CD4-positive, alpha-beta T cell treated with Interleukin-17A for 1 hour (primary cell): ENCODE data around the gene CARD19.

Experiments
- DNase-seq: peaks from one replicate; pipeline ENCODE4 v3.0.0-alpha.2; 2020

Gene CARD19

DNA sequence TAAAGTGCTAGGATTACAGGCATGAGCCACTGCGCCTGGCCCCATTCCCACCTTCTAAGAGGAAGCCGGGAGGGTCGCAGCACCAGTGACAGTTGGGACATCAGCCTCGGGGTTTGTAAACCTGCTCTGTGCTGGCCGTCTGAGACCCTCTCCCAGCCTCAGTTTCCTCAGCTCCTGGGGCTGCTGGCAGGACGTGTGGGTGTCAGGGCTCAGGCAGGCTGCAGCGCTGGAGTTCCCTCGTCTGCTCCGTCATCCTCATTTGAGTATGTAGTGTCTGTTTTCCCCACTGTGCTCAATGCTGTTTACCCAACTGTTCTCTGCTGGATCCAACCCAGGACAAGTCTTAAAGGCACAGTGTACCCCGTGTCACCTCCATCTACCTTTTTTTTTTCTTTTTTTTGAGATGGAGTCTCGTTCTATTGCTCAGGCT, 40.0 kb downstream of the CARD19 start:
- DNase-seq = no peak

DNA sequence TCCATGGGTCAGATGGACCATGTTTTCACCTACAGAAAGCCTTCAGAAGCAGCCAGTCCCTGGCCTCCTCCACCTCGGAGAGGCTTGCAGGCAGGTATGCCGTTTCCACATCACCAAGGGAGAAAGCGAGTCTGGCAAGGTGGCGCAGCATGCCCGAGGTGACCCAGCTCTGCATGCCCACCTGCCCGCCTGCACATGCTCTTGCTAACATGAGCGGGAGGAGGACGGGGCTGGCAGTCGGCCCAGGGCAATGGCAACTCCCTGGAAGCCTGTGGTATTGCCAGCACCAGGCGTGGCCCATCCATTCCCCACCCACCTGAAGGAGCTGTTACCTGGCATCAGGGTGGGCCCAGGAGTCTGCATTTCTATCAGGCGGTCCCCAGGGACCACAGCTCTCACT, 41.3 kb downstream of the CARD19 start:
- no peak for DNase-seq

DNA sequence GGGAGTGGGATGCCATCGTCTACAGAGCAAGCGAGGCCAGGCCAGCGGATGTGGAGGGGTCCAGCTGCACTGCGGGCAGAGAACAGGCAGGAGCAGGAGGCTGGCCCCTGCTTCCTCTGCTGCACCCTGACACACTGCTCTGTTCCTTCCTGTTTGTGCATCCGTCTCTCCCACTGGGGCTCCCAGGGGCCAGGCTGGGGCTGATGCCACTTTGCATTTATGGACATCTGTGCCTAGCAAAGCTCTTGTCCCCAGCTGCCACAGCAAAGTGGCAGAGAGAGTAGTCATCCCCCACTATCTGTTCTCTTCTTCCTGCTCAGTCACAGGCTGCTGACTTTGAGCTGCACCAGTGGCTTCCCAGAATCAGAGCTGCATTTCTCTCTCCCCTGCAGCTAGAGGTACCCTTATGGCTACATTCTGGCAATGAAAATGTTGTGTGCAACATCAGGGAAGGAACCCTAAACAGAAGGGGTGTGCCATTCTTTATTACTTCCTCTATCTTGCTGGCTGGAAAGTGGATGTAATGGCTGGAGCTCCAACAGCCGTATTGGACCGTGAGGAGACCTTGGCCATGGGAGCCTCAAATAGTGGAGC, 42.3 kb downstream of the CARD19 start:
- no peak for DNase-seq

DNA sequence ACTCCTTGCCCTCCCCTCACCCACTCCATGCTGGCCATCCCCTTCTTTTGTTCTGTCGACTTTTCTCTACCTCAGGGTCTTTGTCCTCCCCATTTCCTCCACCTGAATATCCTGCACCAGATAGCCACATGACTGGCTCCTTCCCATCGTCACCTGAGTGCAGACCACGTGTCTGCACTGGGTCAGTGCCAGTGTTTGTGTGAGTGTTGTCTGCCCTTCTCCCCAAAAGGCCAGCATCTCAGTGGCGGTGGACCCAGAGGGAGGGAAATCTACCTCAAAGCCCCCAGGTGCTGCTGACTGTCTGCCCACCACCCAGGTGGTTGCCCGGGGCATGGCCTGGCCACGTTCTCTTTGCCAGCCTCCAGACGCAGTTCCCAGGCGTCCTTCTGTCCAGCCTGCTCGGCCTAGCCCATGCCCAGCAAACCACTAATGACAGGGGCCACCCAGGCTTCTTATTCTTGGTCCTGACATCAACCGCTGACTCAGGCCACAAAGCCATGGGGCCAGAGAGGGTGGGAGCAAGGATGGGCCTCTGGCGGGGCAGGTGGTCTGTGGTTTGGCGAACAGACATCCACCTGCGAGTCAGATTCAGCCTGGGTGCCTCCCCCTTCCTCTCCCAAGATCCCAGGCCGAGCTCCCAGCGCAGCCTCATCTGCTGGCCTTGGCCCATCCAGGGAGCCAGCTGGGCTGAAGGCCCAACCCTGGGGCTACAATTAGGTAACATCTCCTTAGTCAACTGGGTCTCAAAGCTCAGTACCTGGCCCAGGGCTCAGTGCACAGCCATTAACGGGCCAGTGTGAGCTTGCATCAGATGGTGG, 43.6 kb downstream of the CARD19 start:
- no peak for DNase-seq

DNA sequence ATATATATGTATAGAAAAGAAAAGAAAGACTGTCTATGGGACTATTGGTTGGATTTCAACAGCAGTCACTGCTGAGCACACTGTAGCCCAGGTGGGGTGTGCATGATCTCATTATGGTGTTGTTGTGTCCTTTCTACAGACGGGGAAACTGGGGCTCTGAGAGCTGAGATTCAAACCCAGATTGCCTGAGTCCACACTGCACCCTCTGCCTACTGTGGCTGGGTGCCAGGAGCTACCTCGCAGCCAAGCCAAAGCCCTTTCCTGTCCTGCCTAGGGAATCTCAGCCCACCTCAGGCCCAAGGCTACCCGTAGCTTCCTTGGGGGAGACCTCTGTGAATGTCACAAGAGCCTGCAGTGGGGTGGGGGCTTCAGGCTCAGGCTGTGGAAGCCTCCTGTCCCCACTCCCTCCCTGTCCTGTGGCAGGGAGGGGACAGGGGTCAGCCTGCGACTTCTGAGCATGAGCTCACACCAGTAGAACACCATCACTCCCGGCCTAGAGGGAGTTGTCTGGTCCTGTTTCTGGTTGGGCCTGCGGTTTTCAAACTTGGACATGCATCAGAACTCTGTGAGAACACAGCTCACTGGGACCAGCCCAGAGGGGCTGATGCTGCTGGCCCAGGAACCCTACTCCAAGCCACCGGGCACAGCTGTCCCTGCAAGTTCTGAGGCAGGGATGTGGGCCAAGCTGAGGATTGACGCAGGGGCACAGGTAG, 45.9 kb downstream of the CARD19 start:
- no peak for DNase-seq

DNA sequence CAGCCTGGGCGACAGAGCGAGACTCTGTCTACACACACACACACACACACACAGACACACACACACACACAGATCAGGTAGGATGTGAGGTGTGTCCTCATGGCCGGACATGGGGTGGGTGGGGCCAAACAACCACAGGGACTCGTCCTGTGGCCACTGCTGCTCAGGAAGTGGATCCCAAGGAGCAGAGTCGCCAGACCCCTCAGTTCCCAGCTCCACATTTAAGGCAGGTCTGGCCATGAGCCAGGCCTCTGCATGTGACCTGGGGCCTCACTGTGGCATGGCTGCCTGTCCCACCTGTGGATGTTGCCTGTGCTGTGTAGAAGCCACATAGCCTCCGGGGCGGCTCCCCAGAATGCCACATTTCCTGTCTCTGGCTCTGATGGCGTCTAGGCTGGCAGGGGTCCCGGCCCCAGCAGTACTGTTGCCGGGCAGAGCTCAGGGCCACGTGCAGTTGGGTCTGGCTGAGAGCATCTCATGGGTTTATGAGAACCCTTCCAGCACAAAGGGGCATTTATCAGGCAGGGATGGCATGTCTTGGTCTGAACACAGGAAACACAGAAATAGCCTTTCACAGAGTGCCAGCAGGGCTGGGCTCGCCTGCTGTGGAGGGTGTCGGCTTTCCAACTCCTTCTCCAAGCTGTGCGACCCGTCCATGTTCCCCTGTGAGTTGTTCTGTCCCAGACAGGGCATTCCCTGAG, 48.0 kb downstream of the CARD19 start:
- DNase-seq = peak; percentile 79

DNA sequence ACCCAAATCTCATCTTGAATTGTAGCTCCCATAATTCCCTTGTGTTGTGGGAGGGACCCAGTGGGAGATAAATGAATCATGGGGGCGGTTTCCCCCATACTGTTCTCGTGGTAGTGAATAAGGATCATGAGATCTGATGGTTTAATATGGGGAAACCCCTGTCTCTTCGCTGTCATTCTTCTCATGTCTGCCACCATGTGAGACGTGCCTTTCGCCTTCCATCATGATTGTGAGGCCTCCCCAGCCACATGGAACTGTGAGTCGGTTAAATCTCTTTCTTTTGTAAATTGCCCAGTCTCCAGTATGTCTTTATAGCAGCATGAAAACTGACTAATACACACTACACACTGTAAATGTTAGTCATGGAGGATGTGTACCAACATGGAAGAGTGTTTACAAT, 50.7 kb downstream of the CARD19 start:
- DNase-seq = peak; percentile 34

DNA sequence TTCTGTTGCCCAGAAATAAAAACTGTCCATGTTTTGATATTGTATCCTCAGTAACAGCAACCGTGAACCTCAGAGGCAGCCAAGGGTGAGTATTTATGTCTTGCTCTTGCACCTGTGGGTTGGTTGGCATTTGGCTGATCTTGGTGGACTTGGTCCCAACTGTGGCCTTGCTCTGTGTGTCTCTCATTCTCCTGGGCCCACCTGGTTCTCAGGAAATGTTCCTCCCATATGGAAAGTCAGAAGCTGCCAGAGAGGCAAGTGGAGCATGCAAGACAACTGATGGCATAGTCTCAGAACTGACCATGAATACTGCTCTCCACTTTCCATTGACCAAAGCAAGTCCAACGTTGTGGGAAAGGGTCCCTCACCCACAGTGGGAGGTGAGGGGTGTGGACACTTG, 51.6 kb downstream of the CARD19 start:
- no peak for DNase-seq

DNA sequence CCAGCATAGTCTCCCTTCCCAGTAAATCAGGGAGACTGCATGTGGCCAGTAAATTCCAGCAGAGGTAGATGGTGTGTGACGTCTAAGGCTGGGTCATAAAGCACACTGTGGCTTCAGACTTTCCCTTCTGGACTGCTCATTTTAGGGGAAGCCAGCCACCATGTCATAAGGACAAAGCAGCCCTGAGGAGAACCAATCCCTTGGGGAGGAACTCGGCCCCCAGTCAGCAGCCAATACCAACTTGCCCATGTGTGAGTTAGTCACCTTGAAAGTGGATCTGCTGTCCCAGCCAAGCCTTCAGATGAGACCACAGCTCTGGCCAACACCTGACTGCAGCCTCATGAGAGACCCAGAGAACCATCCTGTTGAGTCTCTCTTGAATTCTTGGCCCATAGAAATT, 52.7 kb downstream of the CARD19 start:
- DNase-seq = no peak

DNA sequence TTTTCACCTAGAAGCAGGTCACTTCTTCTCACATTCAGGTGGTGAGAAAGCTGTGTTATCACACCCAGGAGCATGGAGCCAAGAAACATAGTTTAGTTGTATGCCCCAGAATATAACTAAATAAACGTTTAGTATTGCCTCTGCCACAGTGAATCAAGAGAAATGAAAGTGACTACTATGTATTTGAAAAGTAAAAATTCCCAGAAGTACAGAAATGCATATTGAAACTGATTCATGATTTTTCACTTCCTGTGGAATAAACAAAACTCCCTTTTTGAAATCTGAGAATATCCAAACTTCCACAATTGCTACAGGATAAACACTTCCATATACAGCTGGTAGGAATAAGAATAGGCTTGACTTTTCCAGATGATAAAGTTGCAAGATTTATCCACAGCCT, 53.3 kb downstream of the CARD19 start:
- DNase-seq = no peak

DNA sequence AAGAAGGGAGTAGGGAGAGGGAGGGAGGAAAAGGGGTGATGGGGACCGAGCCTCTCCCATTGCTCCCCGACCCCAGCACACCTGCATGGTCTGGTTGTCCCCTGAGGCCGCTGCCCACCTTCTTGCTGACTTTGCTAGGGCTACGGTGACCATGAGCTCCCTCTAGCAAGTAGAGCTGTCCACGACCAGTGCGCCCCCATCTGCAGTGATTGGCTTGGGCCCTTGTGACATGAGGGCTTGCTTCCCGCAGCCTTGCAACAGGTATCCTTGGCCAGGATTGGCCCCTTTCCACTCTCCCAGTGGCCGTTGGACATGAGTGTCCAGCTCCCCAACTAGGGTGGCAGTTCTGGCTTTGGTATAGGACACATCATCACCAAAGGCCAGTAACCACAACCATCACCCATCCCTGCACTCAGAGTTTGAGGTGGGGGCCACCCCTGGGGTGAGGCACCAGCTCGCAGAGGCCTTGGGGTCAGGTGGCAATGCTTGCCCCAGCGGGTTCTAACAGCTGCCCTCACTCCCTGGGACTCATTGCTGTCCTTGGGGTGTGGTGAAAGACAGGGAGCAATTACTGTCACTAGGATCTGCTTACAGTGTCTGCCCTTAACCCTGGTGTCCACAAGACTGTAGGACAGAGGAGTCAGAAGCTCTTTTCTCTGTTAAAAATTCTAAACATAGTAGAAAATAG, 55.2 kb downstream of the CARD19 start:
- no peak for DNase-seq

DNA sequence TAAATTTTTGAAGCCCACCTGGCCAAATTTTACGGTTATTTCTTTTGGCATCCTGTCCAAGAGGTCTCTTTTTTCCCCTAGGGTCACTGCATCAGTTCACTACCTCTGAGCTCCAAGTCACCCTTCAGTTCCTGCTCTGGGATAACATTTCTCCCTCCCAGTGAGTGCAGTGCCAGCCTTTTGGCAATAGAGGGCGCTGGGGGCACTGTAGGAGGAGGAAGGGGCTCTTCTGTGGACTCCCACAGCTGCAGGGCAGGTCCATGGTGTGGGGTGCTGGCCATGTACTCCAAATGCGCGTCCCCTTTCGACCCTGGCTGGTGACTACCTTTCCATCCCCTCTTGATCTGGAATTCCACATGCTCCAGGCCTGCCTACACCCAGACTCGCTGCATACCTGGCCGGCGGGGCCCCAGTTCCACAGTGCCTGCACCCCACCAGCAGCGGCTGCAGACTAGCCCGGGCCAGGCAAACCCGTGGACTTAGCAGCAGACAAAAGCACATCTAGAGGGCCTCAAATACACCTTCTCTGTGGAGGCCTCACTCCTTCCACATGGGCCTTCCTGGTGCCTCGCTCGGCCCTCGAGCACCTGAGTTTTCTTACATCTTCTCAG, 58.4 kb downstream of the CARD19 start:
- DNase-seq = peak; percentile 46

DNA sequence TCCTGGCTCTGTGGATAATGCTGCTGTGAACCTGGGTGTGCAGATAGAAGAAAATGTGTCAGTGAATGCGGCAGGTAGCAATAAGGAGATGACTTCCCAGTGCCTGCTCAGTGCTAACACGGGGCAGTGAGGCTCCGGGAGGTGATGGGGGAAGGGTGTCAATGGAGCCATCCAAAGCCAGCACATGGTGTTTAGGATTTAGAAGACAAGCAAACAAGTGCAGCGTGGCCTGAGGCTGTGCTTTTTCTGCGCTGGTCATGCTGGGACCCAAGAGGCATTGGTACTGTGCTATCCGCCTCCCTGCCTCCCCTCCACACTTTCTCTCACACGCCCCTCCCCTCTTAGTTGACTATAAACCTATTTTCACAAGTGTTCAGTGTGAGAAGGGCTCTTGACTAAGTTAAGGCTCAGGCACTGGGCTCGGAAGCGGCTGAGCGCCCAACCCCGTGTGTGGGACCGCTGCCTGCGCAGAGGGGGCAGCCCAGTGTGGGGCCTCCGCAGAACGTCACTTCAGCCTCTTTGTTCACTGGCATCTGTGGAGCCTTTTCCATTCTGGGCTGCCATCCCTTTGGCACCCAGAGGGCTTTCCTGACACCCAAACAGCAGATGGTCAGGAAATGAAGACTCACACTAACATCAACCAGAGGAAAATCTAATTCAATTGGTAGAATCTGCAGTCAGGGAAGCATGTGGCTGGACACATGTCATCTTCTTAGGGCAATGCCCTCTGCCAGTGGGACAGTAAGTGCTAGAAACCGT, 59.9 kb downstream of the CARD19 start:
- no peak for DNase-seq

DNA sequence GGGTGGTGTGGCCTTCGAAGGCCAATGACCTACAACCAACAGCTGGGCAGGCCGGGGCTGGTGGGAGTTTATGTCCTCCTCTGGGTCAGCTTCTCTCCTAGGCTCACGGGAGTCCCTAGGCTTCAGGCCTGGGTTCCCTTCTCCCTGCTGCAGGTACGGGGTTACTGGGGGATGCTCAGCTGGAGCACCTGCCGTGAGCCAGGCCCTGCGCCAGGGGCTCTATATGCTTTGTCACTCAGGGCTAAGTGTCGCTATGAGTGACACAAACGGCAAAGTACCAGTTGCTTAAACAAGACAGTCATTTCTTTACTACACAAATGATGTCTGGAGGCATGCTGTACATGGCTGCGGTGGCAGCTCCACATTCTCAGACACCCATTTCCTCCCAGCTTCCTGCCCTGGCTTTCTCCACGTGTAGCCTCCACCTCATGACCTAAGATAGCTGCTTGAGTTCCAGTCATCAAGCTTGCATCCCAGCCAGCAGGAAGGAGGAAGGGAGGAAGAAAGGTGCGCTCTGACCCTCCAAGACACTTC, 60.5 kb downstream of the CARD19 start:
- peak; percentile 17 for DNase-seq

DNA sequence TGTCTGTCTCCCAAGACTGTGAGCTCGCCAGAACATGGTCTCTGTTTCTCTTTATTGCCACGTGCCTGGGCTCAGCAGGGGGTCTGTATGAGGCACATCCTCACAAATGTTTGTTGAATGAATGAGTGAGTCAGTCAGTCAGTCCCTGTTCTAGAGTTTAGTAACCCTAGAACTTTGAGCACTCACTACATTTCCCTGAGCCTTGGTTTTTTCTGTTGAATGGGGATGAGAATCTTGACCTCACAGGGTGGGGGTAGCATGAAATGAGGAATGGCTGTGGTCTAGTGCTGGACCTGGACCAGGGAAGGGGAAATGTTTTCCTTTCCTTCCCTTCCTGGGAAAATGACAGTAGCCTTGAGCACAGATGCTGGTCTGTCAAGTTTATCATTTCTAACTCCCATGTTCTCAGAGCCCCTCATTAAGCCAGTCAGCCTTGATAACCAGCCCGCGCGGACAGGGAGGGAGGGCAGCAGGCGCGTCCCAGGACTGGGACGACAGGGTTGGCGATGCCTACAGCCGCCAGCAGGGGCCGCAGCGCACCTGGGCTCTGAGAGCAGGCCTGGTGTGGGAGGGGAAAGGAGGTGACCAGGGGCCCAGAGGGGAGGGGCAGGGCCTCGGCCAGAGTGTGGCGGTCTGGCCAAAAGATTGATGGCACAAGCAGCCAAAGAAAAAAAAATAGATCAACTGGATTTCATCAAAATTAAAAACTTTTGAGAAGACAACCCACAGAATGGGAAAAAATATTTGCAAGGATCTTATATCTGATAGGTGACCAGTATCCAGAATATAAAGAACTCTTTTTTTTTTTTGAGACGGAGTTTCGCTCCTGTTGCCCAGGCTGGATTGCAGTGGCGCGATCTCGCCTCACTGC, 63.8 kb downstream of the CARD19 start:
- peak; percentile 70 for DNase-seq

DNA sequence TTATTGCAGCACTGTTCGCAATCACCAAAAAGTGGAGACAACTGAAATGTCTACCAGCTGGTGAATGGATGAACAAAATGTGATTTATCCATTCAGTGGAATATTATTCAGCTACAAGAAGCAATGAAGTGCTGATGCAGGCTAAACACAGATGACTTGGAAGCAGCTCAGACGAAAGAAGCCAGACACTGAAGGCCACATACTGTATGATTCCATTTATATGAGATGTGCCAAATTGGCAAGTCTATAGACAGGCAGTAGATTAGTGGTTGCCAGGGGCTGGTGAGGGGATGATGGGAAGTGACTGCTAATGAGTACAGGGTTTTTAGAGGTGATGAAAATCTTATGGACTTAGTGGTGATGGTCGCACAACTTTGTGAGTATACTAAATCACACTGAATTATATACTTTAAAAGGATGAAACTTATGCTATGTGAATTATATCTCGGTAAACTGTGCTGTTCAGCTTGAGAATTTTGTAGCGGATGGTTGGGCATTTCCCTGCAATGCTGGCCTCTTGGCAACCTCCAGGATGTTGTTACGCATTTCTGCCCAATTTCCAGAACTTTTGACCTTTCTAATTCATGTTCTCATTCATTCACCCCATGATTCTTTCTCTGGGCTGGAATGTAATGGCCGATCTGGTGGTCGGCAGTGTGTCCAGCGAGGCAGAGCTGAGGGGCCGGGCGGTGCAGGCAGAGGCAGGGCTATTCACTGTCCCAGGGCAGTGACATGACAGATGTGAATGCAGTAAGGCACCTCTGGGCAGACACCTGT, 66.0 kb downstream of the CARD19 start:
- no peak for DNase-seq
